Measurements from ENCODE around the gene AZU1.
"Not testable (repeated sequence)": the region's sequence is repeated elsewhere in the genome, so short reads cannot be mapped to it uniquely, and the experiment has no call there.

Gene AZU1

DNA sequence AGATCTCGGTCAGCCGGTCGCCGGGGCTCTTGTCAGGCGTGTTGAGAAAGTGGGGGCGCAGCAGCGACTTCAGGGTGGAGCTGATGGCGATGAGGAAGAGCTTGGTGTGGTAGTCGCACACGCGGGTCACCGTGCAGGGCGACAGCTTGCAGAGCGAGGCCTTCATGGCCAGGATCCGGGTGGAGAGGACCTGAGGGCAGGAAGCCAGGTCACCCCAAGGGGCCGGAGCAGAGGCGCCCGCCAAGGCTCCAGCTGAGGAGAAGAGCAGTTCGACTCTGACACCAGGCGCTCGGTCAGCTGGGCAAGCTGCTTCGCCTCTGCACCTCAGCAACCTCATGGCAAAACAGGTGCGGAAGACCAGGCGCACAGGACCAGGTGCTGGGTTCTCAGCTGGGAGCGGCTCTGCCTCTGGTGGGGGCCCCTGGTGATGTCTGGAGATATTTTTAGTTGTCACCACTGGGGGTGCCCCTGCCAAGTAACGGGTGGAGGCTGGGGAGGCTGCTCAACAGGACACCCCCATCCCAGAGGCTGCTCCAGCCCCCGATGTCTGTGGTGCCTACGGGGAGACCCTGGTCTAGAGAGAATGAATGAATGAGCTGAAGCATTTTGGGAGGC lies 47.7 kb downstream of the AZU1 start:
- FAIRE-seq = no peak

DNA sequence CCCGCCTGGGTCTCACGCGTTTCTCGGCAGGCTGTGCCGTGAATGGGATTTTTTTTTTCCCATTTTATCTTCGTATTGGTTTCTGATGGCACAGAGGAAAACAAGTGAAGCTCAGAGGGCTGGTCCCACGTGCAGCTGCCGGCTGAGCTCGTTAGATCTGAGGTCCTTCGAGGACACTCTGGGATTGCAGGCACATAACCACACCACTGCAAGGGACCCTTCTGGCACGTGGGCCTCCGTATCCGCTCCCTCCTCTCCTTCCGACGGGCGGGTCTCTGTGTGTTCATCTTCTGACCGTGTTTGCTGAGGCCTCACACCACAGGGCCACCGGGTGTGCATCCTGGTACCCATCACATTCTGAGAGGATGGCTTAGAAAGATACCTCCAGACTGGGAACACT lies 48.5 kb downstream of the AZU1 start:
- FAIRE-seq = no peak

GRCh38 chr19:876780-877314 lies 49.2 kb downstream of the AZU1 start:
- FAIRE-seq = no peak

GRCh38 chr19:877992-878660 lies 50.5 kb downstream of the AZU1 start:
- not testable (repeated sequence) for FAIRE-seq

DNA sequence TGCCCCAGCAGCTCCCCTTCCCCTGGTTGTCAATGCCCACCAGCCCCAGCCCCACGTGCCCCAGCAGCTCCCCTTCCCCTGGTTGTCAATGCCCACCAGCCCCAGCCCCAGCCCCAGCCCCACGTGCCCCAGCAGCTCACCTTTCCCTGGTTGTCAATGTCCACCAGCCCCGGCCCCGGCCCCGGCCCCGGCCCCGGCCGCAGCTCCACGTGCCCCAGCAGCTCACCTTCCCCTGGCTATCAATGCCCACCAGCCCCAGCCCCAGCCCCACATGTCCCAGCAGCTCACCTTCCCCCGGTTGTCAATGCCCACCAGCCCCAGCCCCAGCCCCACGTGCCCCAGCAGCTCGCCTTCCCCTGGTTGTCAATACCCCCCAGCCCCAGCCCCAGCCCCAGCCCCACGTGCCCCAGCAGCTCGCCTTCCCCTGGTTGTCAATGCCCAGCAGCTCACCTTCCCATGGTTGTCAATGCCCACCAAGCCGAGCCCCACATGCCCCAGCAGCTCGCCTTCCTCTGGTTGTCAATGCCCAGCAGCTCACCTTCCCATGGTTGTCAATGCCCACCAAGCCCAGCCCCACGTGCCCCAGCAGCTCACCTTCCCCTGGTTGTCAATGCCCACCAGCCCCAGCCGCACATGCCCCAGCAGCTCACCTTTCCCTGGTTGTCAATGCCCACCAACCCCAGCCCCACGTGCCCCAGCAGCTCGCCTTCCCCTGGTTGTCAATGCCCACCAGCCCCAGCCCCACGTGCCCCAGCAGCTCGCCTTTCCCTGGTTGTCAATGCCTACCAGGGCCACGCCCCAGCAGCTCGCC lies 51.3 kb downstream of the AZU1 start:
- not testable (repeated sequence) for FAIRE-seq

GRCh38 chr19:879711-880438 lies 52.2 kb downstream of the AZU1 start:
- no peak for FAIRE-seq

Data from islet of Langerhans (tissue), 1 donor.